K562 (cell line): ENCODE measurements around the gene RBPMS2. TPM values are rescaled to one million over a fixed set of nuclear protein-coding genes. Genes with fewer than 3 reads are reported as not detected.

Experiments
- CBFA2T2 ChIP-seq: fragments of 450-650 bp; conservative IDR thresholded peaks from 2 replicates; pipeline ENCODE4 v1.6.1; 2017; ENCODE audit warnings: mild to moderate bottlenecking
- GATAD2A ChIP-seq: fragments of 450-650 bp; IDR thresholded peaks from 2 replicates; pipeline ENCODE4 v1.6.1; 2017
- GATAD2B ChIP-seq: fragments of 450-650 bp; IDR thresholded peaks from 2 replicates; pipeline ENCODE4 v1.6.1; 2017; ENCODE audit warnings: mild to moderate bottlenecking, borderline replicate concordance
- HSF4 ChIP-seq: fragments of 250-450 bp; sonication (Bioruptor Pico); IDR thresholded peaks from 2 replicates; pipeline ENCODE4 v2.1.2; 2022; ENCODE audit warnings: mild to moderate bottlenecking, moderate library complexity, borderline replicate concordance
- MAFG ChIP-seq: fragments of 450-650 bp; conservative IDR thresholded peaks from 2 replicates; pipeline ENCODE4 v1.6.1; 2016; ENCODE audit warnings: missing genetic modification characterization, missing compliant biosample characterization
- MTA3 ChIP-seq: fragments of 450-650 bp; formaldehyde crosslinking; IDR thresholded peaks from 2 replicates; pipeline ENCODE4 v1.6.1; 2017; ENCODE audit warnings: mild to moderate bottlenecking, borderline replicate concordance
- NCOA2 ChIP-seq, 2 experiments: fragments of 450-650 bp; IDR thresholded peaks; 2 replicates each; pipeline ENCODE4 v1.6.1; 2018; ENCODE audit warnings: mild to moderate bottlenecking in 2 of 2, moderate library complexity in 1 of 2; ENCODE audit not compliant: partially characterized antibody in 2 of 2
- NR2C1 ChIP-seq, 2 experiments: fragments of 450-650 bp; IDR thresholded peaks; 2 replicates each; pipeline ENCODE4 v1.6.1; 2017; ENCODE audit warnings: mild to moderate bottlenecking in 2 of 2, antibody characterized with exemption in 1 of 2, inconsistent platforms in 1 of 2, missing compliant biosample characterization in 1 of 2, missing genetic modification characterization in 1 of 2
- RFX1 ChIP-seq: fragments of 450-650 bp; IDR thresholded peaks from 2 replicates; pipeline ENCODE4 v1.6.1; 2016; ENCODE audit warnings: mild to moderate bottlenecking, moderate library complexity
- SAFB ChIP-seq: fragments of 200-400 bp; formaldehyde crosslinking; IDR thresholded peaks from 2 replicates; pipeline ENCODE4 v1.6.1; 2017; ENCODE audit warnings: low read depth, low read length, borderline replicate concordance
- SMAD1 ChIP-seq: fragments of 150-350 bp; IDR thresholded peaks from 2 replicates; pipeline ENCODE4 v1.6.1; 2014; ENCODE audit warnings: low read length, low read depth; ENCODE audit not compliant: partially characterized antibody
- SOX6 ChIP-seq: fragments of 450-650 bp; IDR thresholded peaks from 2 replicates; pipeline ENCODE4 v1.6.1; 2014; ENCODE audit warnings: mild to moderate bottlenecking
- STAG1 ChIP-seq: sonication (generic); formaldehyde crosslinking; IDR thresholded peaks from 2 replicates; pipeline ENCODE4 v1.5.0; 2020; ENCODE audit warnings: missing genetic modification reagents, borderline replicate concordance
- TCFL5 ChIP-seq: fragments of 250-450 bp; sonication (Bioruptor Pico); conservative IDR thresholded peaks from 2 replicates; pipeline ENCODE4 v1.6.1; 2021; ENCODE audit warnings: mild to moderate bottlenecking, moderate library complexity, matching md5 sums
- TEAD1 ChIP-seq, 2 experiments: fragments of 450-650 bp in 1 of 2; sonication (generic) in 1 of 2; formaldehyde crosslinking; IDR thresholded peaks; 2 replicates each; pipeline versions ENCODE4 v1.4.0 to v1.8.0; 2020 to 2022; ENCODE audit warnings: mild to moderate bottlenecking in 2 of 2, missing genetic modification reagents in 1 of 2
- TRIM25 ChIP-seq: fragments of 450-650 bp; IDR thresholded peaks from 2 replicates; pipeline ENCODE4 v1.7.0; 2016; ENCODE audit warnings: borderline replicate concordance
- ZBTB5 ChIP-seq: fragments of 450-650 bp; IDR thresholded peaks from 2 replicates; pipeline ENCODE4 v1.6.1; 2017; ENCODE audit warnings: antibody characterized with exemption
- ZBTB9 ChIP-seq: fragments of 450-650 bp; formaldehyde crosslinking; IDR thresholded peaks from 2 replicates; pipeline ENCODE4 v1.4.0; 2020; ENCODE audit warnings: mild to moderate bottlenecking, moderate library complexity
- ZKSCAN1 ChIP-seq: fragments of 150-350 bp; IDR thresholded peaks from 2 replicates; pipeline ENCODE4 v1.6.1; 2016; ENCODE audit warnings: low read depth, low read length
- ZNF23 ChIP-seq: fragments of 250-450 bp; sonication (Bioruptor Pico); IDR thresholded peaks from 2 replicates; pipeline ENCODE4 v1.4.0; 2020; ENCODE audit warnings: mild to moderate bottlenecking
- ZNF232 ChIP-seq: sonication (generic); formaldehyde crosslinking; IDR thresholded peaks from 2 replicates; pipeline ENCODE4 v1.8.0; 2022; ENCODE audit warnings: mild to moderate bottlenecking, missing genetic modification reagents
- ZNF282 ChIP-seq: sonication (generic); formaldehyde crosslinking; IDR thresholded peaks from 2 replicates; pipeline ENCODE4 v1.8.1; 2023; ENCODE audit warnings: missing genetic modification reagents
- ZNF431 ChIP-seq: sonication (generic); formaldehyde crosslinking; IDR thresholded peaks from 2 replicates; pipeline ENCODE4 v1.8.0; 2022; ENCODE audit warnings: mild to moderate bottlenecking, missing genetic modification reagents
- ZNF696 ChIP-seq: fragments of 250-450 bp; sonication (Bioruptor Pico); conservative IDR thresholded peaks from 2 replicates; pipeline ENCODE4 v1.4.0; 2020; ENCODE audit warnings: mild to moderate bottlenecking, moderate library complexity
- ZNF830 ChIP-seq: fragments of 250-450 bp; sonication (Bioruptor Pico); IDR thresholded peaks from 2 replicates; pipeline ENCODE4 v1.5.0; 2021; ENCODE audit warnings: mild to moderate bottlenecking
- polyA plus RNA-seq, 8 experiments: library from polyadenylated mRNA; depleted of rRNA in 4 of 8; stranded (reverse) in 5 of 8; unstranded in 3 of 8; fragments of >200 nt; fragmentation: Nextera tagmentation in 2 of 8; fragmentation: Illumina TruSeq in 1 of 8; extraction: Ambion mirVana in 2 of 8; extraction: Trizol in 1 of 8; gene quantifications; 2 replicates each; pipeline versions ENCODE4 v1.2.1 to v1.2.3, GENCODE V29; 2011 to 2014; ENCODE audit warnings: inconsistent platforms in 1 of 8, missing spikeins in 1 of 8
- total RNA-seq, 7 experiments: library from RNA; depleted of rRNA in 6 of 7; stranded (reverse); fragments of >200 nt in 6 of 7; fragmentation: Illumina TruSeq in 2 of 7; extraction: Trizol in 2 of 7; gene quantifications; 2 replicates each; pipeline versions ENCODE4 v1.2.1 to v1.2.3, GENCODE V29; 2011 to 2021; ENCODE audit warnings: low replicate concordance in 1 of 7
- TF ChIP-seq, protein P1 (sequence below): fragments of 250-450 bp; sonication (Bioruptor Pico); IDR thresholded peaks from 2 replicates; pipeline ENCODE4 v1.5.0; 2021

Gene RBPMS2
- total and polyA plus RNA-seq, 9 of the 15 experiments (the other 6 are each of a cell fraction or from before 2014, with no cell fraction given), result 0.11 to 2.6 (median 0.37) TPM; not detected in 1

- TF ChIP-seq ZKSCAN1, result no peak
- TF ChIP-seq RFX1, result no peak
- TF ChIP-seq SAFB, result no peak
- no peak for TF ChIP-seq TCFL5 (CRISPR knock-in tag)
- peak; percentile 59 for TF ChIP-seq CBFA2T2
- no peak for TF ChIP-seq GATAD2A
- TF ChIP-seq ZBTB9 (CRISPR knock-in tag), result no peak
- no peak for TF ChIP-seq ZNF431 (CRISPR knock-in tag)
- no peak for TF ChIP-seq ZBTB5
- TF ChIP-seq SOX6, result no peak
- TF ChIP-seq GATAD2B, result no peak
- TF ChIP-seq, protein P1, sequence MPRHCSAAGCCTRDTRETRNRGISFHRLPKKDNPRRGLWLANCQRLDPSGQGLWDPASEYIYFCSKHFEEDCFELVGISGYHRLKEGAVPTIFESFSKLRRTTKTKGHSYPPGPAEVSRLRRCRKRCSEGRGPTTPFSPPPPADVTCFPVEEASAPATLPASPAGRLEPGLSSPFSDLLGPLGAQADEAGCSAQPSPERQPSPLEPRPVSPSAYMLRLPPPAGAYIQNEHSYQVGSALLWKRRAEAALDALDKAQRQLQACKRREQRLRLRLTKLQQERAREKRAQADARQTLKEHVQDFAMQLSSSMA (CRISPR knock-in tag), result no peak
- no peak for TF ChIP-seq ZNF830 (CRISPR knock-in tag)
- TF ChIP-seq STAG1, result no peak
- TF ChIP-seq ZNF232 (CRISPR knock-in tag), result no peak
- TF ChIP-seq ZNF23 (CRISPR knock-in tag), result no peak
- no peak for TF ChIP-seq ZNF282 (CRISPR knock-in tag)
- TF ChIP-seq TRIM25, result no peak
- no peak for TF ChIP-seq NCOA2 (IDR thresholded peaks at IDR 0.05; ENCODE audit: partially characterized antibody in 2 of 2)
- no peak for TF ChIP-seq SMAD1
- TF ChIP-seq MTA3, result no peak
- no peak for TF ChIP-seq MAFG
- TF ChIP-seq HSF4 (CRISPR knock-in tag), result no peak
- TF ChIP-seq TEAD1 (CRISPR knock-in tag; IDR thresholded peaks at IDR 0.05), result no peak
- TF ChIP-seq NR2C1 (IDR thresholded peaks at IDR 0.05), result no peak
- TF ChIP-seq NR2C1 (tag; IDR thresholded peaks at IDR 0.05), result no peak
- no peak for TF ChIP-seq ZNF696 (CRISPR knock-in tag)
Observed at GRCh38 chr15:64780600-64781156, 5.3 kb upstream of the RBPMS2 start (continued).
